ENCODE measurements around the gene MCF2L. TPM values are rescaled to one million over a fixed set of nuclear protein-coding genes. Genes with fewer than 3 reads are reported as not detected.
"Not testable (repeated sequence)": the region's sequence is repeated elsewhere in the genome, so short reads cannot be mapped to it uniquely, and the experiment has no call there.

The MCF2L gene
- polyA plus RNA-seq, 1 donor (not counting 4 experiments of a cell fraction or from before 2014, with no cell fraction given), result 0.14 TPM

- dilution Hi-C loops (cut with MboI; ENCODE audit: extremely low pct_ligation_motif_present, low sequenced_read_pairs), result no loop called here
- no peak overlapping the region for H3K4me2 ChIP-seq (ENCODE audit: control insufficient read depth, extremely low read depth, insufficient read depth, low read depth, low read length)
- H3K9me1 ChIP-seq (ENCODE audit: control insufficient read depth, extremely low read depth, insufficient read depth, low read length), result no peaks in the 10 kb centered on the region
- H3K36me3 ChIP-seq (ENCODE audit: control insufficient read depth in 2 of 2, extremely low read depth in 1 of 2, insufficient read depth in 2 of 2, low read length in 2 of 2), result no peaks in the 10 kb centered on the region
- H3K4me1 ChIP-seq (ENCODE audit: control insufficient read depth, extremely low read depth, insufficient read depth, low read length), result no peaks in the 10 kb centered on the region
- H3K27me3 ChIP-seq (ENCODE audit: control insufficient read depth, extremely low read depth, insufficient read depth, low read length), result no peaks in the 10 kb centered on the region
- H3K9ac ChIP-seq (ENCODE audit: control insufficient read depth, extremely low read depth, insufficient read depth, low read length), result no peak overlapping the region
- no peaks in the 10 kb centered on the region for H3K79me2 ChIP-seq (ENCODE audit: control insufficient read depth, insufficient read depth, low read length)
- TF ChIP-seq, protein P1, sequence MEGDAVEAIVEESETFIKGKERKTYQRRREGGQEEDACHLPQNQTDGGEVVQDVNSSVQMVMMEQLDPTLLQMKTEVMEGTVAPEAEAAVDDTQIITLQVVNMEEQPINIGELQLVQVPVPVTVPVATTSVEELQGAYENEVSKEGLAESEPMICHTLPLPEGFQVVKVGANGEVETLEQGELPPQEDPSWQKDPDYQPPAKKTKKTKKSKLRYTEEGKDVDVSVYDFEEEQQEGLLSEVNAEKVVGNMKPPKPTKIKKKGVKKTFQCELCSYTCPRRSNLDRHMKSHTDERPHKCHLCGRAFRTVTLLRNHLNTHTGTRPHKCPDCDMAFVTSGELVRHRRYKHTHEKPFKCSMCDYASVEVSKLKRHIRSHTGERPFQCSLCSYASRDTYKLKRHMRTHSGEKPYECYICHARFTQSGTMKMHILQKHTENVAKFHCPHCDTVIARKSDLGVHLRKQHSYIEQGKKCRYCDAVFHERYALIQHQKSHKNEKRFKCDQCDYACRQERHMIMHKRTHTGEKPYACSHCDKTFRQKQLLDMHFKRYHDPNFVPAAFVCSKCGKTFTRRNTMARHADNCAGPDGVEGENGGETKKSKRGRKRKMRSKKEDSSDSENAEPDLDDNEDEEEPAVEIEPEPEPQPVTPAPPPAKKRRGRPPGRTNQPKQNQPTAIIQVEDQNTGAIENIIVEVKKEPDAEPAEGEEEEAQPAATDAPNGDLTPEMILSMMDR (optimal IDR thresholded peaks at IDR 0.05 in 1 of 3, IDR thresholded peaks at IDR 0.05 in 1 of 3, conservative IDR thresholded peaks at IDR 0.05 in 1 of 3; ENCODE audit: extremely low read depth in 1 of 3, insufficient read depth in 2 of 3, low read length in 3 of 3), result no peak
- no peak for TF ChIP-seq EZH2 (IDR thresholded peaks at IDR 0.05; ENCODE audit: low read length)
- no peak overlapping the region for H3K4me3 ChIP-seq (ENCODE audit: control insufficient read depth in 2 of 3, extremely low read depth in 1 of 3, insufficient read depth in 2 of 3, low read depth in 1 of 3, low read length in 3 of 3)
- no peak for FAIRE-seq
- no peak for DNase-seq (ENCODE audit: low read depth, low spot score)
- no peak overlapping the region for H2AFZ ChIP-seq (ENCODE audit: control insufficient read depth, low read length)
- no peak overlapping the region for H3K27ac ChIP-seq (ENCODE audit: control insufficient read depth, insufficient read depth, low read length)
- H3K9me3 ChIP-seq (ENCODE audit: control insufficient read depth, low read depth, low read length), result no peaks in the 10 kb centered on the region
- H4K20me1 ChIP-seq (ENCODE audit: control insufficient read depth, extremely low read depth, insufficient read depth, low read length), result no peaks in the 10 kb centered on the region
These were observed 130.1 kb downstream of the MCF2L start for GRCh38 chr13:113099142-113099541.

GRCh38 chr13:113102302-113102701 lies 133.3 kb downstream of the MCF2L start:
- H3K9ac ChIP-seq (ENCODE audit: control insufficient read depth, extremely low read depth, insufficient read depth, low read length); H4K20me1 ChIP-seq (ENCODE audit: control insufficient read depth, extremely low read depth, insufficient read depth, low read length); H3K4me3 ChIP-seq (ENCODE audit: control insufficient read depth in 2 of 3, extremely low read depth in 1 of 3, insufficient read depth in 2 of 3, low read depth in 1 of 3, low read length in 3 of 3); H3K27ac ChIP-seq (ENCODE audit: control insufficient read depth, insufficient read depth, low read length); H3K36me3 ChIP-seq (ENCODE audit: control insufficient read depth in 2 of 2, extremely low read depth in 1 of 2, insufficient read depth in 2 of 2, low read length in 2 of 2); DNase-seq (ENCODE audit: low read depth, low spot score); dilution Hi-C loops (cut with MboI; ENCODE audit: extremely low pct_ligation_motif_present, low sequenced_read_pairs); H3K9me1 ChIP-seq (ENCODE audit: control insufficient read depth, extremely low read depth, insufficient read depth, low read length); H2AFZ ChIP-seq (ENCODE audit: control insufficient read depth, low read length); FAIRE-seq; H3K79me2 ChIP-seq (ENCODE audit: control insufficient read depth, insufficient read depth, low read length); H3K4me2 ChIP-seq (ENCODE audit: control insufficient read depth, extremely low read depth, insufficient read depth, low read depth, low read length); H3K27me3 ChIP-seq (ENCODE audit: control insufficient read depth, extremely low read depth, insufficient read depth, low read length); H3K9me3 ChIP-seq (ENCODE audit: control insufficient read depth, low read depth, low read length); H3K4me1 ChIP-seq (ENCODE audit: control insufficient read depth, extremely low read depth, insufficient read depth, low read length): not testable (repeated sequence)

- DNase-seq (ENCODE audit: low read depth, low spot score) (no peak), FAIRE-seq (no peak)
- no peak overlapping the region for H3K4me3 ChIP-seq (ENCODE audit: control insufficient read depth in 2 of 3, extremely low read depth in 1 of 3, insufficient read depth in 2 of 3, low read depth in 1 of 3, low read length in 3 of 3)
- H3K9me3 ChIP-seq (ENCODE audit: control insufficient read depth, low read depth, low read length), result no peaks in the 10 kb centered on the region
- no peak overlapping the region for H3K27ac ChIP-seq (ENCODE audit: control insufficient read depth, insufficient read depth, low read length)
- H3K27me3 ChIP-seq (ENCODE audit: control insufficient read depth, extremely low read depth, insufficient read depth, low read length), result peaks cover 6% of the 10 kb centered on the region
- no peak overlapping the region for H3K4me2 ChIP-seq (ENCODE audit: control insufficient read depth, extremely low read depth, insufficient read depth, low read depth, low read length)
- no peak for TF ChIP-seq EZH2 (IDR thresholded peaks at IDR 0.05; ENCODE audit: low read length)
- TF ChIP-seq, protein P1 (optimal IDR thresholded peaks at IDR 0.05 in 1 of 3, IDR thresholded peaks at IDR 0.05 in 1 of 3, conservative IDR thresholded peaks at IDR 0.05 in 1 of 3; ENCODE audit: extremely low read depth in 1 of 3, insufficient read depth in 2 of 3, low read length in 3 of 3), result no peak
- H3K9ac ChIP-seq (ENCODE audit: control insufficient read depth, extremely low read depth, insufficient read depth, low read length), result no peak overlapping the region
- H4K20me1 ChIP-seq (ENCODE audit: control insufficient read depth, extremely low read depth, insufficient read depth, low read length), result no peaks in the 10 kb centered on the region
- no peaks in the 10 kb centered on the region for H3K9me1 ChIP-seq (ENCODE audit: control insufficient read depth, extremely low read depth, insufficient read depth, low read length)
- no peaks in the 10 kb centered on the region for H3K79me2 ChIP-seq (ENCODE audit: control insufficient read depth, insufficient read depth, low read length)
- H3K36me3 ChIP-seq (ENCODE audit: control insufficient read depth in 2 of 2, extremely low read depth in 1 of 2, insufficient read depth in 2 of 2, low read length in 2 of 2), result no peaks in the 10 kb centered on the region
- dilution Hi-C loops (cut with MboI; ENCODE audit: extremely low pct_ligation_motif_present, low sequenced_read_pairs), result no loop called here
- H2AFZ ChIP-seq (ENCODE audit: control insufficient read depth, low read length), result no peak overlapping the region
- no peaks in the 10 kb centered on the region for H3K4me1 ChIP-seq (ENCODE audit: control insufficient read depth, extremely low read depth, insufficient read depth, low read length)
These were observed 133.7 kb downstream of the MCF2L start for GRCh38 chr13:113102727-113103126.

Data from keratinocyte (primary cell).